Measurements from ENCODE around the gene ABI3BP. TPM values are rescaled to one million over a fixed set of nuclear protein-coding genes. Genes with fewer than 3 reads are reported as not detected.

Gene ABI3BP
- total RNA-seq, 4 donors from 2014 or later: 51.2 to 172 (median 116) TPM

DNA sequence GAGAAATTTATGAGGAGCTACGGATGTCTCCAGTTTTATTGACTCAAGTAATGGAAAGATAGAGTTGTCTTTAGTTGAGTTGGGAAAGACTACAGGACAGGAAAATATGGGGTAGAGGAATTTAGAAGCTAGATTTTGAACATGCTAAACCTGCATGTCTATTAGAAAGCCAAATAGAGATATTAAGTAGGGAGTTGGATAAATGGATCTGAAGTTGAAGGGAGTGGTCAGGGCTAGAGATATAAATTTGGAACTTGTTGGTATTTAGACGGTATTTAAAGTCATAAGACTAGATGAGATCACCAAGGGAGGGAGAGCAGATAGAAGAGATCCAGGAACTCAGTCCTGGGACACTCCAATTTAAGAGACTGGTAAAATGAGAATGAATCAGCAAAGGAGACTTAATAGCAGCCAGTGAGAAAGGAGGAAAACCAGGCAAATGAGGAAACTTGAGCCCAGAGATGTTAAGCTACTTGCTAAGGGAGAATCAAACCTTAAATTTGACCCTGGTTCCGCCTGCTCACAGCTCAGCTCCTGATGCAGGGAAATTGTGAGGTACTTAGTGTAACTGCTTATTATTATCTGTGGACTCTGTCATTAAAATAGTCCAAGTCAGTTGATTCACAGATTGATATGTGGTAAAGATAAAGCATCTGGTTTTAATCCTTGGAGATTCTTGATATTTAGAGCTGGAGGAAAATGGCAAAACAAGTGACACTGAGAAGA is 35.8 kb downstream of the ABI3BP start:
- TF ChIP-seq, protein P1, sequence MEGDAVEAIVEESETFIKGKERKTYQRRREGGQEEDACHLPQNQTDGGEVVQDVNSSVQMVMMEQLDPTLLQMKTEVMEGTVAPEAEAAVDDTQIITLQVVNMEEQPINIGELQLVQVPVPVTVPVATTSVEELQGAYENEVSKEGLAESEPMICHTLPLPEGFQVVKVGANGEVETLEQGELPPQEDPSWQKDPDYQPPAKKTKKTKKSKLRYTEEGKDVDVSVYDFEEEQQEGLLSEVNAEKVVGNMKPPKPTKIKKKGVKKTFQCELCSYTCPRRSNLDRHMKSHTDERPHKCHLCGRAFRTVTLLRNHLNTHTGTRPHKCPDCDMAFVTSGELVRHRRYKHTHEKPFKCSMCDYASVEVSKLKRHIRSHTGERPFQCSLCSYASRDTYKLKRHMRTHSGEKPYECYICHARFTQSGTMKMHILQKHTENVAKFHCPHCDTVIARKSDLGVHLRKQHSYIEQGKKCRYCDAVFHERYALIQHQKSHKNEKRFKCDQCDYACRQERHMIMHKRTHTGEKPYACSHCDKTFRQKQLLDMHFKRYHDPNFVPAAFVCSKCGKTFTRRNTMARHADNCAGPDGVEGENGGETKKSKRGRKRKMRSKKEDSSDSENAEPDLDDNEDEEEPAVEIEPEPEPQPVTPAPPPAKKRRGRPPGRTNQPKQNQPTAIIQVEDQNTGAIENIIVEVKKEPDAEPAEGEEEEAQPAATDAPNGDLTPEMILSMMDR (IDR thresholded peaks at IDR 0.05; ENCODE audit: low read depth): no peak

DNA sequence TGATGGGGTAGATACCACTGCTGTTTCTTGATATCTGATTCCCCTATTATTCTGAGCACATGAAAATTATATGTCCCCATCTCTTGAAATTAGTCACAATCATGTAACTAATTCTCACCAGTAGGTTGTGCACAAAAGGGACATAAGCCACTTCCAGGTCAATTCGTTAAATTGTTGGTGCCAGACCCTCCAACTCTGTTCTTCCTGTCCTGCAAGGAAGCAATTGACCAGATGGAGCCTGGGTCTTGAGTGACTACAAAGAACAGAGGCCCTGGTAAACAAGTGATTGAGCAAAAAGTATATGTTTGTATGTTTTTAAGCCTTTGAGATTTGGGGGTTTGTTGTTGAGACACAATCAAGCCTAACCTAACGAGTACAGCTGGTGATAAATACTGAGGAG is 36.9 kb downstream of the ABI3BP start:
- TF ChIP-seq, protein P1 (IDR thresholded peaks at IDR 0.05; ENCODE audit: low read depth): no peak

DNA sequence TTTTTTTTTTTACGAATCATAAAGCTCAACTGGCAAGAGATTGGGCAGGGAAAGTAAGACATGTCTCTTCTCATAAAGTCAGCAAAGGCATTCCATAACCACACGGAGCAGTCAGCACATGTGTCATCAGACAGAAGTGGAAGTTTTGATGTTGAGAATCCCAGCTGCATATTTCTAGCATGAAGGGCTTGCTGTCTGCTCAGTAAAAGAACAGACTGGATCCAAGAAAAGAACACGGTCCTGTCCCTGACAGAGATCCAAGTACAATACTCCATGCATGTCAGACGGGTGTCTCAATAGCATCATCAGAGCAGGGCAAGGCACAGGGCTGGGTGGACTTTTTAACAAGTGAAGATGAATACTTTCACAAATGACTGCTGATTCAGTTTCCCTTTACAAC is 38.2 kb downstream of the ABI3BP start:
- TF ChIP-seq, protein P1 (IDR thresholded peaks at IDR 0.05; ENCODE audit: low read depth): no peak

DNA sequence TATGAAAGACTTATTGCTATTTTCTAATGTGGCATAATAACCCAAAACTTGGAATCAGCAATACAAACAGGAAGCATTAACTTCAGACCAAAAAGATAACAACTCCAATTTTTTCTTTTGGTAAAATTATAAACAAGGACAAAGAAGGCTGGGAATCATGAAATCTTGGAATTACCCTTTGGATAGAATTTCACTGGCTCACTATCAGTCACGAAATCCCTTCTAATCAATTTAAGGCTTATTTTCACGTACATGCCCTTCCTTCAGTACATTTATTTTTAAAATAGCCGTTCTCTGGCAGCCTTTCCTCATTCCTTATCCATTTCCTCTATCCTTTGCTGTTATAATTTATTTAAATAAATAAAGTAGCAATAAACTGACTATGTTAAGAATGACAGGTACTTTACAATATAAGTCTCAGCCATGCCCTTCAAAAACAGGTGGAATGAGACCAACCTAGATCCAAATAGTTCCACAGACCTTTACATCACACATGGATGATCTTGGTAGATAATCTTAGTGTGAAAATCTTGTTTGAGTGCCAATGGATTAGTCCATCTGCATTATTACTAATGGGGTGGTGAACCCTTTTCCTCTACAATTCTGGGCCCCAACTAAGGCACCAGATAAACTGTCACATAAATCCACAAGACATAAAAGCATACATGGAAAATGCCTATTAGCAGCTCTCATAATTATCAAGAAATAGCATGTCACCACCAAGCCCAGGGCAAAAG is 38.9 kb downstream of the ABI3BP start:
- TF ChIP-seq, protein P1 (IDR thresholded peaks at IDR 0.05; ENCODE audit: low read depth): no peak

DNA sequence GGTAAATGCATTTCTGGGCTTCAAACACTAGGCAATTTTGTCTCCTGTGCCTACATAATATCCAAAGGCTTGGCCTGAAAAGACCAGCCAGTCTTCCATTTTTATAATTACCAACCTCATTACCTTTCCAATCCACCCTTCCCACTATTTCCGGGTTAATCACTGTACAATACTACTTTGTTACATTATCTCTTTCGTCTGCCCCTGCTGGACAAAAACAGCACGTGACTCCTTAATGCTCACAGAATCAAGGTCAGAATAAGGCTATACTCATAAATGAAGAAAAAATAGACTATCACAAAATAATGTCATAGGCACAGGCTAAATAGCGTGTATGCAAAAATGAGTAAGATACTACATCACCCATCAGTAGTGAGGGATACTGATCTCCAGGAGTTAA is 40.1 kb downstream of the ABI3BP start:
- TF ChIP-seq, protein P1 (IDR thresholded peaks at IDR 0.05; ENCODE audit: low read depth): no peak

DNA sequence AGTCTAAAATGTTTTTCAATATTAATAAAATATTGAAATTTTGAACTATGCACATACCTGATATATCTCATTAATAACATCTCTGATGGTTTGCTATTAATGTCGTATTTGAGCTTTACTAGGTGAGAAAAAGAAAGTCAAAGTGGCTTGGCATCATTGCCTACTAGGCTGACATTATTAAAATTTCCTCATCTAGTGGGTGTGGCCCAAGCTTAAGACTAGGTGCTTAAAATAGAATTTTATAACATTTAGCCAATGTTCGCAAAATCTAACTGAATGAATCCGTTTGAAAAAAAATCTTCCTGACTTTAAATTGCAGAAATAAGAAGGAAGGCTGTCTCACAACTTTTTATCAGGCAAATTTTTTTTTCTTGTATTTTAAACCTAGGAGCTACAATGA is 46.1 kb downstream of the ABI3BP start:
- TF ChIP-seq, protein P1 (IDR thresholded peaks at IDR 0.05; ENCODE audit: low read depth): no peak

DNA sequence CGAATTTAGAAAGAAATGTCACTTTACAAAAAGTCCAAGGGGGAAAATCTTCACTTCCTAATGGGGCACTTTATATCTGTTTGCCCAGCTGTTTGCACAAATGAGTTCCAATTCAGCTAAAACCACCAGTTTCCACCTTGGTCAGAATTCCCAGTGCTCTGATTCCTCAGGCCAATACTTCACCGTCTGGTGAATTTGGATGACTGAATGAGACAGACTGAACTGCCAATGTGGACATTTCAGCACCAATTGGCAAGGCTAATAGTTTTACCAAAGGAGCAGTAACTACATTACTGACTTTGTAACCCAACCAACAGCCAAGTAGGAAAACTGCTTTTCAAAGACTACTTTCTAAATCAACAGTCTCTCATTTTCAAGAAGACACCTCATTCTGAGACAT is 51.8 kb downstream of the ABI3BP start:
- TF ChIP-seq, protein P1 (IDR thresholded peaks at IDR 0.05; ENCODE audit: low read depth): no peak

Measured in subcutaneous adipose tissue (tissue), 4 donors.